GM13976 (cell line): ENCODE data around the gene PGLYRP2.

Source experiments
- DNase-seq: peaks from one replicate; pipeline ENCODE4 v3.0.0; 2012; ENCODE audit warnings: low spot score
- CTCF ChIP-seq: IDR thresholded peaks from 2 replicates; pipeline ENCODE4 v1.5.1; 2012; ENCODE audit warnings: borderline replicate concordance, mild to moderate bottlenecking; ENCODE audit not compliant: insufficient read depth; ENCODE audit errors: extremely low read depth, missing control alignments, control extremely low read depth
- in situ Hi-C: fragments of 300-500 bp; cut with MboI; formaldehyde crosslinking; loops from one replicate; pipeline ENCODE4 v1.12.0; 2022; ENCODE audit warnings: low sequenced_read_pairs, mixed read lengths, inconsistent platforms; ENCODE audit not compliant: unreplicated experiment

The PGLYRP2 gene

GRCh38 chr19:15479391-15480345, at the start of gene PGLYRP2:
Gene PGLYRP2 (minus strand): TSS chr19:15479501. CDS start chr19:15479371, 130 bp downstream.
- in situ Hi-C loops, result no loop called here
- TF ChIP-seq CTCF, result no peak
- DNase-seq, result no peak

DNA sequence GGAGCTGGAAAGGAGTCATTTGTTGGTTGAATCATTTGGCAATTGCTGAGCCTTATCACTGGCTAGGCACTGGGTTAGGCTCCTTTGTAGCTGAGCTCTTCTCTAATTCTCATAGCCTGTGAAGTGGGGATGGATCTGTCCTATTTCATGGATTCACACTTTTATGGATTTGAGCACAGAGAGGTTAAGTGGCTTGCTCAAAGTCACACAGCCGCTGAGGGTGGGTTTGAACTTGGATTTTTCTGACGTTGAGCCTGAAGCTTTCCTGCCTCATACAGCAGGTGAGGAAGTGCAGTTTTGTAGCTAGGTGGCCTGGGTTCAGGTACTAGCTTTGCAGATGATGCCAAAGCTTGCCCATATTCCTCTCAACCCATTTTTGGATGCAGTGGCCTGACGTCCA, 48.4 kb upstream of the PGLYRP2 start:
- no peak for TF ChIP-seq CTCF
- in situ Hi-C loops, result no loop called here
- DNase-seq, result no peak

- DNase-seq, result no peak
- no peak for TF ChIP-seq CTCF
- in situ Hi-C loops, result no loop called here
These were observed 47.1 kb upstream of the PGLYRP2 start for GRCh38 chr19:15526408-15526807.

GRCh38 chr19:15525291-15525690, 46.0 kb upstream of the PGLYRP2 start:
- TF ChIP-seq CTCF, result no peak
- DNase-seq, result no peak
- in situ Hi-C loops, result no loop called here

GRCh38 chr19:15524781-15525180, 45.5 kb upstream of the PGLYRP2 start:
- in situ Hi-C loops, result no loop called here
- TF ChIP-seq CTCF, result no peak

DNA sequence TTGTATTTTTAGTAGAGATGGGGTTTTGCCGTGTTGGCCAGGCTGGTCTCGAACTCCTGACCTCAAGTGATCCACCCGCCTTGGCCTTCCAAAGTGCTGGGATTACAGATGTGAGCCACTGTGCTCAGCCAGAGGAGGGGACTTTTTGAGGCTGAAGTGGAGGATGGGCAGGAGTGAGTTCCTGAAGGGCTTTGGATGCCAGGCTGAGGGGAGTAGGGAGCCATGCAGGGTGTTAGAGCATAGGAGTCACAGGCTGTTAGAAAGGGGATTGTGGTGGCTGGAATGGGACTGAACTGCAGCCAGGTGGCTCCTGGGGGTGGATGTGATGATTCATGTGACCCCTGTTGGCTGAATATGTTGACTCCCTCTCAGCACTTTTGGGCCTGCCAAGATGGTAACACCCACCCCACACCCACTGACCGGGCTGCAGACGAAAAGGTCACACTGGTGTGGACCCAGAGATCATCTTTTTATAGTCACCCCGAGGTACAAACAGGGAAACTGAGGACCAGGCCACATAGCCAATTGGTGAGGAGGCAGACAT, 40.2 kb upstream of the PGLYRP2 start:
- DNase-seq, result no peak
- no peak for TF ChIP-seq CTCF
- in situ Hi-C loops, result no loop called here

More at GRCh38 chr19:15524781-15525180, 45.5 kb upstream of the PGLYRP2 start:
- no peak for DNase-seq
